GM19324 (cell line): ENCODE data around the gene UBE2L6.
A peak's percentile ranks its signal among the peaks of the same experiment; 100 is the strongest.

Experiments used
- ATAC-seq: cut with Tn5 transposase; IDR thresholded peaks from one replicate; pipeline ENCODE4 v1.9.1; 2021; ENCODE audit warnings: mild to moderate bottlenecking, moderate library complexity; ENCODE audit not compliant: unreplicated experiment, low FRiP score

Gene UBE2L6

DNA sequence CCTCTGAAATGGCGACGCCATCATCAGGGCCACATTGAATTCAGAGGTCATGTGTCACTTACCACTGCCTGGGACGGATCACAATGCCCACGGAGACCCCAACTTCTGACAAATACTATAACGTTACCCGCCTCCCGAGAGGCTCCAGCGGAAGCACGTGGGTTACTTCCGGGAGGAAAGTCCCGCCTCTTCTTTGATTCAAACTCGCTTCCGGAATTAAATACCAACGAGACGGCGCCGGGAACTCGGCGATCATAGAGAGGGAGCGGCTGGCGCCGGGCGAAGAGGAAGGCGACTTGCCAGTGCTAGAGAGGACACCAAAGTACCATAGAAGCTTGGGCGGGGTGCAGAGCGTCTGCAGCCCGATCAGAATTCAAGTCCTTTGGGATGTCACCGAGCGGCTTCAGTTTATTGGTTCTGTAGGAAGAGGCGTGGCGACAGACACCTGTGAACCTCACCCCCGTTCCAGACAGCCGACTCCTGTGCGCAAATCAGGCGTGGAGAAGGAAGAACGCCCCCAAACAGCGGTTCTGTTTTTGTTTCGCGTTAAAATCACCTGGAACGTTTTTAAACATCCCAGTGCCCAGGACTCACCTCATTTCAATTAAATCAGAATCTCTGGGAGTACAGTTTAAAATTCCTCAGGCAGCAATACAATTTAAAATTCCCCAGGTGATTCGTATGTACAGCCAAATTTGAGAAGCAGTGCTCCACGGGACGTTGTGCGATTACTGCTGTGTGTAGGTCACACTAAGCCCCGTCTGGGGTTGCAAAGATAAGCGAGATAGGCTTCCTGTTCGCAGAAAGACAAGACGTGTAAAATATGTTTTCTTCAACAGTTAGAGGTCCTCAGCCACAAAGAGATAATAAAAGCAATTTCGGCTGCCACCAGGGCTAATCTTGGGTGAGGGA is 36.6 kb downstream of the UBE2L6 start, which contains the start of gene TIMM10:
TSS of gene TIMM10 (minus strand) at position 159 of the 912 bp plus-strand sequence. CDS start 565 bp downstream, outside the sequence.
- peak; percentile 100 for ATAC-seq

DNA sequence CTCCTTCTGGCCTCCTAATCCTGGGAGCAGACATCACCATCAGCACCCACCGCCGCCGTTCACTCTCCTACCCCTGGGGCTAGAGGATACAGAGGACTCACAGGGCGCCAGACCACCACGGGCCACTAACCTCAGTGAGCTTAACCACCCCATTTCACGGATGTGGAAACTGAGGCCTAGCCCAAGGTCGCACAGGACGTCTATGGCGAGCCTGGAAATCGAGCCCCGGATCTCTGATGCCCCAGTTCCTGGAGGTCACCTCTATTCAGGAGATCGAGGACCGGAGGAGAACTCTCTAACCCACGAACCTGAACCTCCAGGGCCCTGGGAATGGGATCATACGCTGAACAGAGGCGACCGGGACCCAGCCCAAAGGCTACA is 37.3 kb downstream of the UBE2L6 start:
- no peak for ATAC-seq

DNA sequence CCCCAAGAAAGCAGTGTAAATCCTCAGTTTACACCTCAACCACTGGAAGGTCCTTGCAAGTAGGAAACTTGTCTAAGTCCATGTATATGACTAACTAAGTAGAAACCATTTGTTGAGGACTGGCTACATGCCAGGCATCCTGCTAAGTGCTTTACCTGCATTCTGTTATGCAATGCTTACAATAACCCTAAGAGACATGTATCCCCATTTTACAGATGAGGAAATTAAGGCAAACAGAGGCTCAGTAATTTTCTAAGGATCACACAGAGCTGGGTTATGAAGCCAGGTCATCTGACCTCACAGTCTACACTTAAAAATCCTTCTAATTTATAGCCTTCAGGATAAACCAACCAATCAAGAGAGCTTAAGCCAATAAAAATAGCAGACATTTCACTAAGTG is 38.5 kb downstream of the UBE2L6 start:
- no peak for ATAC-seq

DNA sequence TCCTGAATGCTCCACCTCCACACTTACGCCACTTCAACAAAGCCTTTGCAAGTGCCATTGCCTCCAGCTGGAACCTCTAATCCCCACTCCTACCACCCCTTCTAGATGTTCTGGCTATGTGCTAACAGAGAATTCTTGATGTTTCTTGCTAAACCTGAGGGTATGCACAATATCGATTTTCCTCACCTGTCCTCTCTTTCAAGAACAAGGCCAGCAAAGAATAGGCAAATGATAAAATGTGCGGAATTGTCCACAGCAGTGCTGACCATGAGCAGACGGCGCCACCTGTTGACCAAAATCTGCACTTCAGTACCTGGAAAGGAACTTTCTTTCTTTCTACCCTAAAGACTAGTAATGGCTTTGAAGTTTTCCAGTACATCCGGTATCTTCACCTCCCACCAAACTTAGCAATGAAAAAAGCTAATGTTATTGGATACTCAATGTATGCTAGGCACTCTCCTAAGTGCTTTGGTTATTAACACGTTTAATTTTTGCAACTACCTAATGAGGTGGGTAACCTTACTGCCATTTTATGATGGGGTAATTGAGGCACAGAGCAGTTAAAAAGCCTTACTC is 40.3 kb downstream of the UBE2L6 start:
- no peak for ATAC-seq

DNA sequence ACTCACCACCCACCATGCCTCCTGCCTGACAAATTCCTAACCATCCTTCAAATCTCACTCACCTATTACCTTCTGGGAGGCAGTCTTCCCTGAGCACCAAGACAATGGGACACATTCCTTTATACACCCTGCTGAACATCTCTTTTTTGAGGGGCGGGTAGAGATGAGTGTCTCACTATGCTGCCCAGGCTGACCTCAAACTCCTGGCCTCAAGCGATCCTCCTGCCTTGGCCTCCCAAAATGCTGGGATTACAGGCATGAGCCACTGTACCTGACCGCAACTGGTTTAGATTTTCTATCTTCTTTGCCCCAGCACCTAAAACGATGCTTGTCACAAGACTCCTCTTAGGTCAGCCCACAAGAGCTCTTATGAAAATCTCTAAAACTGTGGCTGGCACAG is 44.1 kb downstream of the UBE2L6 start:
- ATAC-seq, result no peak

DNA sequence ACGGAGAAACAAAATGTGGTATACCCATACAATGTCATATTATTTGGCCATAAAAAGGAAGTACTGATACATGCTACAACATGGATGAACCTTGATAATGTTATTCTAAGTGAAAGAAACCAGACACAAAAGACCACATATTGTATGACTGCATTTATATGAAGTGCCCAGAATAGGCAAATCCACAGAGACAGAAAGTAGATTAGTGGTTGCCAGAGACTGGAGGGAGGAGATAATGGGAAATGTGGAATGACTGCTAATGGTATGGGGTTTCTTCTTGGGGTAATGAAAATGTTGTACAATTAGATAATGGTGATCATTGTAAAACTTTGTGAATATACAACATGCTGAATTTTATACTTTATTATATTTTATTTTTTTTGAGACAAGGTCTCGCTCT is 46.4 kb downstream of the UBE2L6 start:
- no peak for ATAC-seq

DNA sequence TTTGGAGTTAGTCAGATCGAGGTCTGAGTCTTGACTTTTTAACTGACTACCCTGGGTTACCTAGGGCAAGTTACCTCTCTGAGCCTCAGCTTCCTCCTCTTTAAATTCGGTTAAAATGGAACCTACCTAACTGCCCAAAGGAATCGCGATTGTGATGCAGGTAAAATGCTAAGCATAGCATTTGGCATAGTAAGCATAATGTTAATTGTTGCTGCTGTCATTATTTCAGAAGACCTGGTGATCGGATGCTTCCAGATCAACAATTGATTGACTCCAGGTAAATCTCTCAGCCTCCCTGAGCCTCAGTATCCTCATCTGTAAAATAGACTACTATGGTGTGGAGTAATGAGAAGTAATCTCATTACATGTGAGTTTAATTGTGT is 51.4 kb downstream of the UBE2L6 start:
- ATAC-seq, result no peak

DNA sequence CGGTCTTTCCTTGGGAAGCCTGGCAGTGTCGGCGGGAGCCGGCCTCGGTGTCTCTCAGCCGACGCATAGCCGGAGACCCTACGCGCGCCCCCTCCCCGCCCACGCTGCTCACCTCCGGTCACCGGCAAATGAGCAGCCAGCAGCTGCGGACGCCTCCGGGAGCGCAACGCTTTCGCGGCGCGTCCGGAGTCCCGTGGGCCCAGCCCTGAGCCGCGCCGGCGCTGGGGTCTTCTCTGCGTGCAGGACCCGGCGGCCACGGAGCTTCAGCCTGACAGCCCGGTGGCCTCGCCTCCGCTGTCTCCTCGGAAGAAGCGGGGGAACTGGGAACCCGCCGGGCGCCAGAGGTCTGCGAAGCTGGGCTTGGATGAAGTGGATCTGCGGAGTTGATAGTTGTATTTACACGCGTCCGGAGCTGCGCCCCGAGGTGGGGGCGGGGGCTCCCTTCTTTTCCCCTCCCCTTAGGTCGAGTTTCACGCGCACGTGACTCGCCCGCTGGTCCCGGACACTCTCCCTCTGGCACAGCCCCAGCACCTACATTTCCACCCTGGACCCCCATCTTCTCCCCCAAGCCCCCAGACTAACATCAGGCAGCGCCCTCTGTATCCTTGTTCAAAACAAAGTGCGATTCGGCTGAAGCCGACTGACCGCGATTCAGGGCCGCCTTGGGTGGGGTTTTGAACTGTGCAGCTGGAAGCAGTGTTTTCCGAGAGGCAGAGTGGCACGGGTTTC is 52.0 kb downstream of the UBE2L6 start, which contains the start of gene SLC43A1:
TSS of gene SLC43A1 (minus strand) at position 371 of the 729 bp plus-strand sequence. CDS start 1,591 bp downstream, outside the sequence.
- ATAC-seq, result peak; percentile 50

DNA sequence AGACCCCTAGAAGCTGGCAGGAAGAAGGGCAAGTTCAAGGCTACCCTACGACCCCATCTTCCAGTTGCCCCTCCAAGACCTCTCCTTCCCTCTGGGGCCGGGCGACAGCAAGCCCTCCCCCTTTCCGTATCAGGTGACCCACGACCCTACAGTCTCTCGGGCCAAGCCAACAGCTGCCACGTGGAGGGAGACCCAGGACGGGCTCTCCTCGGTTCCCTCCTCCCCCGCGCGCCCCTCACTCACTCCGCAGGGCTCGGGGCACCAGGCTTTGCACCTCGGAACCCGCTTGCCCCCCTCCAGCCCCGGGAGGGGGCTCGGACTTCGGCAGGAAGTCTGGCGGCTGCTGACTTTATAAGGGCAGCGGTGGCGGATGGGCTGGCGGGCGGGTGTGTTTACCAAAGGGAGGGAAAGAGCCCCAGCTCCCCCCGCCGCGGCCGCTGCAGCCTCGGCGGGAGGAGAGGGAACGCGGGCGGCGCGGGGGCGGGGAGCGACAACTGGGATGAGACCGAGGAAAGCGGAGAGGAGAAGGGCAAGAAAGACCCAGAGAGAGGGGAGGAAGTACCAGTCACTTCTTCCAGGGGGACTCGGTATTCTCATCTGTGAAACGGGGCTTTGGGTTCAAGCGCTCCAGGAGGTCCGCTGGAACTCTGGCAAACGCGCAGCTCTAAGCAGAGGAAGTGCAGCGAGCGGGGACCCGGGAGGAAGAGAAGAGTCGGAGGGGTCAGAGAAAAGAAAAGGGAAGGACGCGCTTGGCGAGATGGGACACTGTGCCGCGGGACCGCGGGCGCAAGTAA is 52.7 kb downstream of the UBE2L6 start:
- ATAC-seq, result peak; percentile 39

DNA sequence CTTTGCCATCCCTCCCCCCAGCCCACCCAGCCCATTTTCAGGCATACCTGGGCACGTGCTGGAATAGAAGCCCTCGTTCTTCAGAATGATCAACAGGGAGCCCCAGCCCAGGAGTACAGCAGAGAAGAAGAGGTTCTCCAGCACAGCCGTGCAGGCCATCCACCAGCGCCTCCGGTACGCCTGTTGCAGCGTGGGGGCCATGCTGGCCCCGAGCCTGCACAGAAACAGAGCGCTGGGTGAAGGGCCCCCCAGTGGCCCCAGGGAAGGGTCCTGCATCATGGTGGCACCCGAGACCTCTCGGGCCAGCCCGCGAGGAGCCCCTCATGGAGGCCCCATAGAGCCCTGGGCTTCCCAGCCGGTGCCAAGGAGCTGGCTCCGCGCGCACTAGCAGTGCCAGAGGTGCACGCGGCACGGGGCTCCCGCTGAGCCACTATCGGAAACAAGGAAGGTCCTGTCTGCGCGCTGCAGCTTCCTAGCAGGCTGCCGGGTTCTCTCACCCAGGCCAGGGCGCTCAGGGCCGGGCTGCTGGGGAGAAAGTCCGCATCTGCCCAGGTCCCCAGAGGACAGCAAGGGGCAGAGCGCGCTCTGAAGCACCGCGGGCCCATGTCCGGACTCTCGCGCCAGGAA is 53.4 kb downstream of the UBE2L6 start:
- ATAC-seq, result peak; percentile 18

DNA sequence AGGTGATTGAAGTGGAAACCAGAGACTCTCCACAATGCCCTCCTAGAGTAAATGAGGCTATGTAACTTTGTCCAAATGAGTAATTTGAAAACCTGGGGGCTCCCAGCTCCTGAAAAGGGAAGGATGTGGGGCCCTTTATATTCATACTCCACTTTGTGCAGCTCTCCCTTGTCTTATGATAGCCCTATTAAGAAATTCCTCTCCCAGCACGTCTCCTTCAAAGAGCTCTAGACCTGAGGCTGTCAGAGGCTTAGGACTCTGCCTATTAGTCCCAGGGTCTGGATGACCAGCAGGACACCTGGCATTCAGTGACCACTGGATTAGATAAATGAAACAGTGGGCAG is 54.0 kb downstream of the UBE2L6 start:
- no peak for ATAC-seq

DNA sequence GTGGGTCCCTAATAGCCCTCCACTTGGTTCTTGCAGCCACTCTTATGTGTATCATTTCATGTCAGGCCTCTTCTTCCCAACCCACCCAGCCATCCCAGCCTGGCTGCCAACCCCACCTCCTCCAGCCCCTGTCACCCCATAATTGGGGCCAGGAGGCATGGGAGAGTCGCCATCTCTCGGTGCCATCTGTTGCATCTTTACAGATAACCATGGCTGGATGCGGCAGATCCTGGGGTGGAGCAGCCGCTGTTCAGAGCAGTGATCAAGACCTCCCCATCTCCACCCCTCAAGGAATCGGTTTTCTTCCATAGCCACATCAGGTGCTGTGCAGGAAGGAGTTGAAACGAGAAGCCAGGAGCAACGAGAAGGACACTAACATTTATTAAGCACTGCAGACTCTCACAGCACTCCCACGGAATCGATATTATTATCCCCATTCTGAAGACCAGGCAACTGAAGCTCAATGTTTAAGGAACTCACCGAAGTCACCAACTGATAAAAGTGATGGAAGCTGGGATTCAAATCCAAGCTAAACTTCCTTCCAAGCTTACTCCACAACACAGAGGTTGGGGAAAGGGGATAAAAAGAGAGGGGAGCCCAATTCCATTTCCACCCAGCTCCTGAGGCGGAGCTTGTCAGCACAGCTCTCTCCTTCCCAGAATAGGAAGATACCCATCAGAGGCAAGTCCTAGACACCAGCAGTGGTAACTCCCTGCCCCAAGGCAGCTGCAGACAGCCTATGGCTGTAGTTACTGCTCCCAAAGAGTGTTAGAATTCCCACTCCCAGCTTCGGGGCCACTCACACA is 54.6 kb downstream of the UBE2L6 start:
- ATAC-seq, result no peak

DNA sequence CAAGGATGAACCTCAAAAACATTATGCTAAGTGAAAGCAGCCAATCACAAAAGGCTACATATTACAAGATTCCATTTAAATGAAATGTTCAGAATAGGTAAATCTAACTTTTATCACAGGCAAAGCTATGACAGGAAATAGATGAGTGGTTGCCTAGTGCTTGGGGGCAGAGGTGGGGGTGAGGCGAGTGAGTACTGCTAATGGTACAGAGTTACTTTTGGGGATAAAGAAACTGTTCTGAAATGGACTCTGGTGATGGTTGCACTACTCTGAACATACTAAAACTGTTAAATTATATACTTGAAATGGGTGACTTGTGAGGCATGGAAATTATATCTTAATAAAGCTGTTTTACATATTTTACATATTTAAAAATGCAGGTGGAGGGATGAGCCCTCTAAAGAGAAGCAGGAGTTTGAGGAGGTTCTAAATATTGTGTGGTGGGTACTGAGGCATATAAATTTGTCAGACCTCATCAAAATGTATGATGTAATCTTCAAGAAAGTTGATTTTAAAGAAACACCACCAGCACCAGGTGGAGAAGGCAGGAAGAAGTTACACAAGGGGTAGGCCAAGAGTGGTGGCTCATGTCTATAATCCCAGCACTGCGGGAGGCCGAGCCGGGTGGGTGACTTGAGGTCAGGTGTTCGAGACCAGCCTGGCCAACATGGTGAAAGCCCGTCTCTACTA is 55.6 kb downstream of the UBE2L6 start:
- ATAC-seq, result no peak

DNA sequence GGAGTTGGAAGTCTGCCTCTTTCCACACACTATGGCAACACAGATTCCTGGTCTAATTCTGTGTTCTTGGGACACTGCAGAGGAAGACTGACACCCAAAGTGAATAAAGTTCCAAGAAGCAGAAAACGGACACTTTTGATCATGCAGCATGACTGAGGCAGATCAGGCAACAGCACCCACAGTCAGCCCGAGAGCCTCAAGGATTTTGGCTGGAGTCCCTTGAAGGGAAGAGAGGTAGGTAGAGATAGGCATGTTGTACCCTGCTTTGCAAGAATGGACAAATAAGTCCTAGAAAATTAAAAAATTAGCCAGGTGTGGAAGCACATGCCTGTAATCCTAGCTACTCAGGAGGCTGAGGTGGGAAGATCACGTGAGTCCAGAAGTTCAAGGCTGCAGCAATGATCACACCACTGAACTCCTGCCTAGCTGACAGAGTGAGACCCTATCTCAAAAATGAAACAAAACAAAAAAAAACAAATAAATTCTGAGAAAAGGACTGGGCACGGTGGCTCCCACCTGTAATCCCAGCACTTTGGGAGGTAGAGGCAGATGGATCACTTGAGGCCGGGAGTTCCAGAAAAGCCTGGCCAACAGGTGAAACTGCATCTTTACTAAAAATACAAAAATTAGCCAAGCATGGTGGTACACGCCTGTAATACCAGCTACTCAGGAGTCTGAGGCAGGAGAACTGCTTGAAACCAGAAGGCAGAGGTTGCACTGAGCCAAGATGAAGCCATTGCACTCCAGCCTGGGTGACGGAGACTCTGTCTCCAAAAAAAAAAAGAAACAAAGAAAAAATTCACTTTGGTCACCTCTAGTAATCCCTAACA is 58.9 kb downstream of the UBE2L6 start:
- ATAC-seq, result no peak

DNA sequence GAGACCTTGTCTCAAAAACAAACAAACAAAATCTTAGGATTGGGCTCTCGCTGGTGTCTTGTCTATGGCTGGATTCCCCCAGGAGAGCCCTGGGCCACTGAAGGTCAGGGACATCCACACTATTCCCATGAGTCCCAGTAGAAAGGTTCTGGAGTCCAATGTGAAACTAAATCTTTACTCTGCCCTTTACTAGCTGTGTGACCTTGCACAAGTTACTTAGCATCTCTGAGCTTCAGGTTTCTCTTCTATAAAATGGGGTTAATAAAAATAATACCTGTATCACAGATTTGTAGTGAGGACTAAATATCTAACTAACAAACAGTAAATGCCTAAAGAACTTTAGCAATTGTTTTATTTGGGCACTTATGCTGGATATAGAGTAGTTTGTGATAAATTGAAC is 61.0 kb downstream of the UBE2L6 start:
- ATAC-seq, result no peak

DNA sequence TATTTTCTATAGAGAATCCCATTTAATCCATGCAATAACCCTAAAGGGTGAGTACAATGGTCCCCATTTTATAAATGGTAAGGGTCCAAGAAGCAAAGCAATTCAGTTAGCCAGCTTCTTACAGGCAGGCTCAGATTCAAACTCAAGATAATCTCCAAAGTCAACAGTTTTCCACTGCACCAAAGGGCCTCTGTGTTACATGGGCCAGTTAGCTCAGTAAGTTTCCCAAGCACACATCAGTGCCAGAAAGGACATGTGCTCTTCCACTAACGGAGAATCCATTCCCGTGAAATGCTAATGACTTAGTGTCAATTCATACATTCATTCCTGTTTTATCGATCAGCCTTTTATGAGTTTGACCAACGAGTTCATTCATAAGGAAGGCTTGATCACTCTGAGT is 63.0 kb downstream of the UBE2L6 start:
- ATAC-seq, result no peak

DNA sequence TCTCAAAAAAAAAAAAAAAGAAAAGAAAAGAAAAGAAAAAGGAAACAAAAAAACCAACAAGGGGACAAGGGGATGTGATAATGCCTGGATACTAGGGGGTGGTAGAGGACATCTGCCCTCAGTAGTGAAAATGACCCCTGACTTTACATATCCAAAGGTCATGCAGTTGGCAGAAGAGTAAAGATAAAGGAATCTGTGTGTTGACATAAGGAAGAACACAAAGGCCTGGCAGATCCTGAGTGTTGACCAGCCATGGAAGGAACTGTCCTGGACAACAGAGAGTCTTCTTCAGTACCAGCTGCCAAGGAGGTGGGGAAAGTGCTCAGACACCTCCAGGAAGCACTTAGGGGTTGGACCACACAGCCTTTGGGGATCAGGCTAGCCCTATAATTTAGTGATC is 64.6 kb downstream of the UBE2L6 start:
- ATAC-seq, result no peak

DNA sequence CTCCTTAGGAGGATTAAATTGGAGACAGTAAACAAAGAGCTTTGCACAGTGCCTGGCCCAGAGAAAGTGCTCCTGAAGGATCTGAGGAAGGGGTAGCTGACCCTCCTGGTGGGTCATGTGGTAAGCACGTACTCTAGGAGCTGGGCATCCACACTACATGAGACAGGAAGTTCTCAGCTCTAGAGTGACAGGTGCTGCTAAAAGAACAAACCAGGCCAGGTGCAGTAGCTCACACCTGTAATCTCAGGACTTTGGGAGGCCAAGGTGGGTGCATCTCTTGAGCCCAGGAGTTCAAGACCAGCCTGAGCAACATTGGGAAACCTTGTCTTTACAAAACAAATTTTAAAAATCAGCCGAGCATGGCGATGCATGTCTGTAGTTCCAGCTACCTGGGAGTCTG is 65.1 kb downstream of the UBE2L6 start:
- no peak for ATAC-seq
